Ammon's horn (tissue), 1 donor: ENCODE measurements around the gene VSIG10L2.
"Not testable (repeated sequence)": the region's sequence is repeated elsewhere in the genome, so short reads cannot be mapped to it uniquely, and the experiment has no call there.

ENCODE experiments used
- DNase-seq: peaks from one replicate; pipeline ENCODE4 v3.0.0-alpha.2; 2016; ENCODE audit warnings: low spot score

The VSIG10L2 gene

DNA sequence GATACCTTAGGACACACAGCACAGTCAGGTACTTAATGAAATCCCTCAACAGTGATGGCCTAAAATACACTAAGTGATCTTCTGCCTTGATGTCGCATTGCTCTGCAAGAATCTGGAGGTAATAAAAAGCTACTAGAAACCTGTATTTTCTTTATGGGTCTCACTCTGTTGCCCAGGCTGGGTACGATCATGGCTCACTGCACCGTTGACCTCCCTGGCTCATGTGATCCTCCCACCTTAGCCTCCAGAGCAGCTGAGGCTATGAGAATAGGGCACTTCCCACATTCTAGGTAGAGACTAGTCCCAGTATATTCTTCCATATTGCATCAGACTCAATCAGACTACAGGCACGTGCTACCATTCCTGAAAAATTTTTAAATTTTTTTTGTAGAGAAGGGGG is 21.7 kb downstream of the VSIG10L2 start:
- no peak for DNase-seq

- DNase-seq, result no peak
Observed at GRCh38 chr11:125968354-125968753, 22.5 kb downstream of the VSIG10L2 start.

GRCh38 chr11:125971618-125972017 is 25.8 kb downstream of the VSIG10L2 start:
- no peak for DNase-seq

DNA sequence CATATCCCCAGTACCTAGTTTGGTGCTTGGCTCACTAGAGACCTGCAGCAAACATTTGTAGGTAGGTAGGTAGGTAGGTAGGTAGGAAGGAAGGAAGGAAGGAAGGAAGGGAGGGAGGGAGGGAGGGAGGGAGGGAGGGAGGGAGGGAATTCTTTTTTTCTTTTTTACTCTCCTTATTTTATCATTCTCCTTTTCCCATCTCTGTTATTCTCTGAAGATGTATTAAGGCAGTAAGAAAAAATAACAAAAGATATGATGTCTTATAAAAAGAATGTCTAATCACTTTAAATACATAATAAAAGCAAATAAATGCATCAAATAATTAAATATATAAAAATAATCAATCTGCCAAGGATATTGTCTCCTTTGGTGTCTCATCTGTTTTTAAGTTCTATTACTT is 28.4 kb downstream of the VSIG10L2 start:
- no peak for DNase-seq

GRCh38 chr11:125975634-125976033 is 29.8 kb downstream of the VSIG10L2 start:
- DNase-seq, result no peak

DNA sequence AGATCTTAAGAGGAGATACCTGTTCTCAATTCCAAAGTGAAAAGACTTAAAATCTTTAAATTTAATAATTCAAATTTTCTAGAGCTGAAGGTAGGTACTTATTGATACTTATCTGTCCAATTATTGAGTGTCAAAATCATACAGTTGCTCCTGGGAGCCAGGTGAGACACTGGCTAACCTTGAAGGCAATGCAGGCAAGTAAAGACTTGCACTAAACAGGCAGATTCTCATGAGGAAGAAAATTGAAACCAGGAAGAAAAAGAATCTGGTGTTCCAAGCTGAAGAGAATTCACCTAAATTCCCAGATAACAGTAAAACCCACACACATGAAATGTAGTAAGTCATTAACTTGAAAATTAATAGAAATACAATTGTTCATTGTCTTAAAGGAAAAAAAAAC is 30.3 kb downstream of the VSIG10L2 start:
- no peak for DNase-seq

- DNase-seq, result no peak
Observed at GRCh38 chr11:125977333-125977732, 31.5 kb downstream of the VSIG10L2 start.

DNA sequence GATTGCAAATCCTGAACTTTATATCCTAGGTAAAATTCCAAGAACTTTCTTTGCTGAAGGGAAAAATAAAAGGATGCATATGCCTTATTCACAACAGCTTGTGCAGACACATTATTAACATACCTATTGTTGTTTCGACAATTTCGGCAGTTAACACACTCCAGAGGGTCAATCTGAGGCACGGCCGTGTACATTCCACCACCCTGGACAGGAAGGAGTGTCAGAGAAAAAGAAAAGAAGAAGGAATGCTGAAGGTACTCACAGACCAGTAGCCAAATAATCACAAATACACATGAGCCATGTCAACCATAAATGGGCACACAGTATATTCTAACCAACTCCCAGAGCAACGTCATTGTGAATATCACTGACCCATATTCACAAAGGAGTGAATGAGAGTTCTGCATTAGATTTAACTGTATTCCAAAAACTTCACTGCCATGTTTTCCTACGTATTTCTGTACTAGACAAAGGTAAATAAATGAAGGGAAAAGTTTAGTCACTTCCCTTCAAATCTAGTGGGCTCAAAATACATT is 32.4 kb downstream of the VSIG10L2 start:
- DNase-seq, result no peak

GRCh38 chr11:125978778-125979407 is 33.0 kb downstream of the VSIG10L2 start:
- no peak for DNase-seq

GRCh38 chr11:125979511-125979910 is 33.7 kb downstream of the VSIG10L2 start:
- DNase-seq, result no peak

- no peak for DNase-seq
Observed at GRCh38 chr11:125980436-125980835, 34.6 kb downstream of the VSIG10L2 start.

DNA sequence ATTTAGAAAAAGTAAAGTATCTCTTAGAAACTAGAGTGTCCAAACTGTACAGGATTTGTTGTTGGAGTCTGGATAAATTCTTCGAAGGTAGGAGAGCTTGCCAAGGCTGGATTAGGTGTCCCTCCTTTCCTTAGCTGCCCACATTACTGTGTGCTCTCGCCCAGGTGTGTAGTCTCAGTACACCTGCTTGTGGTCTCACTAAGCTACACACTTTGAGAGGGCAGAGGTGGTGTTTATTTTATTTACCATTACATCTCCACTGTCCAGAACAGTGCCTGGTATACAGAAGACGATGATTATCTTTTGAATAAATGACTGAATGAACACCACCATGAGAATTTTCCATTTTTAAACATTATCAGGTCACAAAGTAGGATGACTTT is 36.5 kb downstream of the VSIG10L2 start:
- no peak for DNase-seq

GRCh38 chr11:125985956-125986355 is 40.1 kb downstream of the VSIG10L2 start:
- not testable (repeated sequence) for DNase-seq

DNA sequence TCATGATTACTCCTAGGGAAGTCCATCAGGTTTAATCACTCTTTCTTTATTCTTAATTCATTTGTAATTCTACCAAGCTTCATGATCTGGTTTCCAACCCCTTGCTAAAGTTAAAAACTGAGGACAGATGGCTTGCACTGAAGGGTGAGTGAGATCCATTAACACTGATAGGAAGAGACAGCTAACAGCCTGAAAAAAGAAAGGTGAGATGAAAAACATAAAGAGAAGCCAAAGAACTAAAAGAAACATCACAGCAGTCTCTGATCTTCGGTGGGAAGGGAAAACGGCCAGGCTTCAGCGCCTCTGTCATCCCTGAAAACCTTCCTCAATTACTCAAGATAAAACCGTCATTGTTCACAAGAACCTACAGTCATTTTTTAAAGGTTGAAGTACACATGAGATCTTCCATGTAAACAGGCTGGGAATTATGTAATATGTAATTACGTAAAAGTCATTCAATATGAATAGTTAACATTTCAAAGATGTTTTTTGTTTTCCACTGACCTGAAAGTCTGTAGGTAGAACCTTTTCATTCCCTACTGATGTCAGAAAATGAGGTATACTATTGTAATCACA is 41.3 kb downstream of the VSIG10L2 start:
- DNase-seq, result no peak

- DNase-seq, result peak; percentile 18
Observed at GRCh38 chr11:125990244-125990643, 44.4 kb downstream of the VSIG10L2 start.

GRCh38 chr11:125992893-125993292 is 47.0 kb downstream of the VSIG10L2 start:
- DNase-seq, result no peak

DNA sequence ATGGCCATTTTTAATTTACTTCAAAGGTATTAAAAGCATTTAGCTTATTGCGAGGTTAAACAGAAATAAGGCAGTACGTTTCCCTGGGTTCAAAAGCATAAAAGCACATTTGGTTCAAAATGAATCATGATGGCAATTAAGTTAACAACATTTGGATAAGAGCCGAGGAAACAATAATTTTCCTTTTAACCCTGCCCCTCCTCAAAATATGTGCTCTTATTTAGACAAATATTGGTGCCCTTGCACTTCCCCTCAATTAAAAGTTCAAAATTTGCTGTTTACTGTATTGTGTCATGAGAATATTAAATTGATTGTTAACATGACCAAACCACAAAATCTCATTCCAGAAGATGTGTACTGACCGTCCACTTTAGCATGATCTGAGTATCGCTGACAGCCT is 48.7 kb downstream of the VSIG10L2 start:
- no peak for DNase-seq

DNA sequence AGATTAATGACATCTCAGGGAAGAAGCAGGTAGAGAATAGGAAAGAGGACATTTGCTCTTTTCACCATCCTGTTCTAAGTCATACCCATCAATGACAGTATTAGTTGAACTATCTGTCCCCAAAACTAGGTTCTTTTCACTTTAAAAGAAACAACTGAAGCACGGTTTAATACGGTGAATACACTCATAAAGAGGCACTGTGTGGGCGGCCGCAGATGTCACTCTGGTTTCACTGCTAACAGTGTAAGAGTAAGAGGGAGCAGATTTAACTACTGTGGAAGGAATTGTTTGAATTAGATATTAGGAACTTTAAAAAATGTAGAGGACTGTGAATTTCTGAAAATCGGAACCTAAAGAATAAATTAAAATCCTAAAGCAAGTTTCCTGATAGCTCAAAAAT is 49.5 kb downstream of the VSIG10L2 start:
- peak; percentile 65 for DNase-seq

GRCh38 chr11:125998267-125998666 is 52.4 kb downstream of the VSIG10L2 start:
- no peak for DNase-seq

GRCh38 chr11:125999234-125999880 is 53.5 kb downstream of the VSIG10L2 start:
- DNase-seq, result no peak

DNA sequence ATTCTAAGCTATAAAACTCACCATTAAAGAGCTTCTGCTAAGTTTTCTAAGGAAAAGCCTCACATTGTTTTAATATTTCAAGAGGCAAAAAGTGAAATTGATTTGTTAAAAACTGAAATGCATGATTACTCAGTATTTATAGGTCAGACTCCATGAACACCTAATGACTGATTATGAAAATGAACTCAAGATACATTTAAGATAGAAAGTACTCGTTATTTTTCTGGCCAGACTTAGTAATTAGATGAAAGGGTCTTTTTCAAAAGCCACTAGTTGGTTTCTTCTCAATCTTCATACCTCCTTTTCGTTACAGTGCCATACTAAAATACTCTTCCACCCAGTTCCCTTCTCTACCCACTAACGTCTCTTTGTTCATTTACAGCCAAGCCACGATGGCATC is 56.3 kb downstream of the VSIG10L2 start:
- DNase-seq, result no peak
